B cell (primary cell): Measurements from ENCODE around the gene EXOC3. TPM values are rescaled to one million over a fixed set of nuclear protein-coding genes. Genes with fewer than 3 reads are reported as not detected.

ENCODE experiments used
- ATAC-seq: fragments of 200-7000 bp; cut with Tn5 transposase; one replicate; pipeline ENCODE4 v1.10.0; 2021; ENCODE audit warnings: low read depth, mild to moderate bottlenecking, moderate number of reproducible peaks, moderate library complexity
- CTCF ChIA-PET: fragments of 350-600 bp; sonication (Branson Sonifier 250); formaldehyde crosslinking; loops from one replicate; lab custom pipeline; 2021; ENCODE audit warnings: antibody characterized with exemption, inconsistent platforms; lab: Charles Lee
- POLR2A ChIA-PET: fragments of 350-600 bp; sonication (Branson Sonifier 250); formaldehyde crosslinking; loops from one replicate; lab custom pipeline; 2021; ENCODE audit warnings: antibody characterized with exemption; lab: Charles Lee
- DNase-seq: peaks from one replicate; pipeline ENCODE4 v3.0.0; 2013
- H2AFZ ChIP-seq: 2 replicates; pipeline ENCODE4 v1.6.1; 2012; ENCODE audit warnings: mild to moderate bottlenecking, low read depth, low read length; ENCODE audit not compliant: insufficient read depth, poor library complexity, severe bottlenecking
- H3K27ac ChIP-seq, 2 donors: 1 replicate in 1 of 2; 2 replicates in 1 of 2; pipeline ENCODE4 v1.5.1; 2012 to 2013; ENCODE audit warnings: low read length in 2 of 2, mild to moderate bottlenecking in 2 of 2, moderate library complexity in 1 of 2
- H3K27me3 ChIP-seq, 4 experiments: fragments of 200-600 bp in 1 of 4; sonication (generic) in 1 of 4; replicated peaks in 1 of 4; 1 replicate in 2 of 4; 2 replicates in 2 of 4; pipeline versions ENCODE4 v1.6.1 to v1.7.0; 2013 to 2016; ENCODE audit warnings: low read length in 3 of 4, mild to moderate bottlenecking in 2 of 4, mixed read lengths in 1 of 4, moderate library complexity in 1 of 4; ENCODE audit not compliant: insufficient read depth in 4 of 4, control insufficient read depth in 3 of 4; ENCODE audit errors: control extremely low read depth in 1 of 4
- H3K36me3 ChIP-seq, 2 experiments: replicated peaks in 1 of 2; 1 replicate in 1 of 2; 2 replicates in 1 of 2; pipeline versions ENCODE4 v1.6.1 to v1.7.1; 2013; ENCODE audit warnings: low read length in 1 of 2; ENCODE audit not compliant: insufficient read depth in 2 of 2, control insufficient read depth in 1 of 2; ENCODE audit errors: control extremely low read depth in 1 of 2, extremely low read depth in 1 of 2
- H3K4me1 ChIP-seq, 2 donors: fragments of 200-600 bp in 1 of 2; sonication (generic) in 1 of 2; 1 replicate in 1 of 2; 2 replicates in 1 of 2; pipeline versions ENCODE4 v1.5.1 to v1.6.1; 2013 to 2017; ENCODE audit warnings: low read length in 2 of 2; ENCODE audit not compliant: control insufficient read depth in 2 of 2, insufficient read depth in 2 of 2
- H3K4me2 ChIP-seq: replicated peaks from 2 replicates; pipeline ENCODE3; 2012; ENCODE audit warnings: mild to moderate bottlenecking, low read depth, low read length; ENCODE audit not compliant: poor library complexity, severe bottlenecking
- H3K4me3 ChIP-seq, 5 experiments: fragments of 200-600 bp in 1 of 5; sonication (generic) in 1 of 5; 1 replicate in 3 of 5; 2 replicates in 2 of 5; pipeline versions ENCODE4 v1.5.1 to v1.7.0; 2011 to 2016; ENCODE audit warnings: low read length in 4 of 5, mild to moderate bottlenecking in 4 of 5, low read depth in 2 of 5, control low read depth in 1 of 5, moderate library complexity in 1 of 5; ENCODE audit not compliant: insufficient read depth in 1 of 5; ENCODE audit errors: control extremely low read depth in 1 of 5, extremely low read depth in 1 of 5
- H3K79me2 ChIP-seq: fragments of 200-600 bp; sonication (generic); one replicate; pipeline ENCODE4 v1.6.0; 2016; ENCODE audit warnings: low read length; ENCODE audit not compliant: control insufficient read depth, insufficient read depth
- H3K9ac ChIP-seq: fragments of 200-600 bp; sonication (generic); 2 replicates; pipeline ENCODE4 v1.6.1; 2017; ENCODE audit warnings: mild to moderate bottlenecking, low read length, moderate library complexity
- H3K9me3 ChIP-seq, 3 donors: one replicate each; pipeline versions ENCODE4 v1.6.1 to v1.7.1; 2013; ENCODE audit warnings: low read length in 2 of 3; ENCODE audit not compliant: control insufficient read depth in 2 of 3, insufficient read depth in 1 of 3; ENCODE audit errors: control extremely low read depth in 1 of 3
- H4K20me1 ChIP-seq: 2 replicates; pipeline ENCODE4 v1.6.0; 2012; ENCODE audit warnings: mild to moderate bottlenecking, low read length; ENCODE audit not compliant: insufficient read depth, control insufficient read depth, poor library complexity, severe bottlenecking
- H3K27ac Mint-ChIP-seq: one replicate; pipeline ENCODE4 v1.8.0; 2021; ENCODE audit warnings: mixed read lengths
- H3K27me3 Mint-ChIP-seq: one replicate; pipeline ENCODE4 v1.8.0; 2021; ENCODE audit warnings: mixed read lengths
- H3K4me1 Mint-ChIP-seq: one replicate; pipeline ENCODE4 v1.8.0; 2021; ENCODE audit warnings: mixed read lengths
- H3K4me3 Mint-ChIP-seq: one replicate; pipeline ENCODE4 v1.8.0; 2021; ENCODE audit warnings: mixed read lengths
- H3K9me3 Mint-ChIP-seq: one replicate; pipeline ENCODE4 v1.8.0; 2022; ENCODE audit warnings: mixed read lengths; ENCODE audit not compliant: insufficient read depth
- EZH2 ChIP-seq: IDR thresholded peaks from 2 replicates; pipeline ENCODE4 v1.6.1; 2012; ENCODE audit warnings: borderline replicate concordance, low read depth, mild to moderate bottlenecking, moderate library complexity, low read length; ENCODE audit not compliant: insufficient read depth, poor library complexity, severe bottlenecking
- WGBS: methylation state at CpG from one replicate; pipeline ENCODE4 v1.1.5; 2013; ENCODE audit warnings: missing lambda C conversion rate; ENCODE audit not compliant: insufficient coverage; 5-methylcytosine and 5-hydroxymethylcytosine counted together
- intact Hi-C: fragments of 100-400 bp; cut with micrococcal nuclease; formaldehyde crosslinking; loops from one replicate; pipeline ENCODE4 v1.10.0; 2022
- polyA plus RNA-seq: library from polyadenylated mRNA; depleted of rRNA; stranded (reverse); fragments of >200 nt; gene quantifications from 2 replicates; pipeline ENCODE4 v1.2.3, GENCODE V29; 2012
- total RNA-seq, 2 donors: library from RNA; stranded (reverse); fragments of 120-200 nt in 1 of 2; gene quantifications; 1 replicate in 1 of 2; 2 replicates in 1 of 2; pipeline versions ENCODE4 v1.2.3 to v1.2.4, GENCODE V29; 2013 to 2022
- TF ChIP-seq, protein P1 (sequence below): fragments of 200-600 bp; IDR thresholded peaks from one replicate; pipeline ENCODE4 v1.8.0; 2022; ENCODE audit warnings: antibody characterized with exemption, mild to moderate bottlenecking

Gene EXOC3
- total and polyA plus RNA-seq, 2 donors (not counting 1 experiment from before 2014, with no cell fraction given), result 44.0 to 97.1 TPM

DNA sequence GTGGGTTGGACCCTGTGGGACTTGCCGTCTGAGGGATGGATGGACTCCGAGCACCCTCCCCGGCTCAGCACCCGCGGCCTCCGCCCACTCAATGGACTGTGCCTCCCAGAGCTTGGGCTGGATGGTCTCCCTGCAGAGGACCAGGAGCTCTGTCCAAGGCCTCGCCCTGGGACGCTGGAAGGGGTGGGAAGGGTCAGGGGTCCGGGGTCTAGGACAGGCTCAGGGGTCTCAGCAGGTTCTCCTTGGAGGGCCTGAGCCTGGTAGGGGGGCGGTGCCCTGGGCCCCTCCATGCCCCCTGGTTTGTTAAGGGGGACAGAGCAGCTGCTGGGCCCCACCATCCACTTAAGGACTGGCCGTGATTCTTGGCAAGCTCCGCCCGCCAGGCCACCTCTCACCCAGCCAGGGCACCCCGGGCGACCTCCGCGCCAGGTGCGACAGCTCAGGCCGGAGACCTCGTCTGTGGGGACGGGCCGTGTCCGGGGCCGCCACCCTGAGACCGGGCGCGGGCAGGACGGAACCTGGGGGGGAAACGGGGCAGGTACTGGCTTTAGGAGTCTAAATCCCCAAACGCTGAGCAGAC, 29.2 kb downstream of the EXOC3 start:
- Histone ChIP-seq H3K4me1 (peaks cover 34 to 40% of the 10 kb centered on the region in 2 donors), H3K27me3 (peaks cover 0 to 33% (median 7%) of the 10 kb centered on the region in 4 experiments), H3K79me2 (peaks cover 10% of the 10 kb centered on the region), H3K27ac (peak overlapping the region in 1 of 2 donors; percentile 78), H3K4me3 (peak overlapping the region in 4 of 5 experiments; percentile 71 to 89 (median 78)), H3K4me2 (peak overlapping the region; percentile 96), H3K9ac (peak overlapping the region; percentile 90), H4K20me1 (peaks cover 32% of the 10 kb centered on the region), H3K36me3 (peaks cover 4 to 6% of the 10 kb centered on the region in 2 experiments), H3K9me3 (peaks cover 0 to 6% (median 0%) of the 10 kb centered on the region in 3 donors), H2AFZ (peak overlapping the region; percentile 87)
- ATAC-seq (peak; percentile 1), DNase-seq (no peak)
- H3K4me1 Mint-ChIP-seq, result peaks cover 31% of the 10 kb centered on the region
- TF ChIP-seq, protein P1, sequence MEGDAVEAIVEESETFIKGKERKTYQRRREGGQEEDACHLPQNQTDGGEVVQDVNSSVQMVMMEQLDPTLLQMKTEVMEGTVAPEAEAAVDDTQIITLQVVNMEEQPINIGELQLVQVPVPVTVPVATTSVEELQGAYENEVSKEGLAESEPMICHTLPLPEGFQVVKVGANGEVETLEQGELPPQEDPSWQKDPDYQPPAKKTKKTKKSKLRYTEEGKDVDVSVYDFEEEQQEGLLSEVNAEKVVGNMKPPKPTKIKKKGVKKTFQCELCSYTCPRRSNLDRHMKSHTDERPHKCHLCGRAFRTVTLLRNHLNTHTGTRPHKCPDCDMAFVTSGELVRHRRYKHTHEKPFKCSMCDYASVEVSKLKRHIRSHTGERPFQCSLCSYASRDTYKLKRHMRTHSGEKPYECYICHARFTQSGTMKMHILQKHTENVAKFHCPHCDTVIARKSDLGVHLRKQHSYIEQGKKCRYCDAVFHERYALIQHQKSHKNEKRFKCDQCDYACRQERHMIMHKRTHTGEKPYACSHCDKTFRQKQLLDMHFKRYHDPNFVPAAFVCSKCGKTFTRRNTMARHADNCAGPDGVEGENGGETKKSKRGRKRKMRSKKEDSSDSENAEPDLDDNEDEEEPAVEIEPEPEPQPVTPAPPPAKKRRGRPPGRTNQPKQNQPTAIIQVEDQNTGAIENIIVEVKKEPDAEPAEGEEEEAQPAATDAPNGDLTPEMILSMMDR, result no peak
- TF ChIP-seq EZH2, result no peak
- WGBS, result 21% methylated on average over 30 of the region's 30 CpGs
- ChIA-PET POLR2A (interaction anchor here (0.6 to 1.2 kb wide), 3 partner anchors 9 to 69 kb away, joined by 3 to 4 read pairs (median 3); no protein-coding TSS in a partner anchor), CTCF (interaction anchor here (3.8 kb wide), 1 partner anchor 26 kb away, joined by 28 read pairs; no protein-coding TSS in a partner anchor)
- H3K9me3 Mint-ChIP-seq, result no peaks in the 10 kb centered on the region
- H3K27me3 Mint-ChIP-seq, result peaks cover 14% of the 10 kb centered on the region
- H3K27ac Mint-ChIP-seq, result peak overlapping the region; percentile 50
- peak overlapping the region; percentile 62 for H3K4me3 Mint-ChIP-seq
- intact Hi-C loops, result loop anchor here (1.0 to 2.0 kb wide), 3 partner anchors 8 to 73 kb away; no protein-coding TSS in a partner anchor
